ENCODE measurements around the gene RAB40A. TPM values are rescaled to one million over a fixed set of nuclear protein-coding genes. Genes with fewer than 3 reads are reported as not detected.

Gene RAB40A
- under 0.01 and 0.25 TPM in 2 replicates for total RNA-seq

GRCh38 chrX:103519389-103519788 is at the start of gene RAB40A:
TSS of gene RAB40A (minus strand) at chrX:103519489. CDS start at chrX:103500756, 18,733 bp downstream.

Other genes starting within 250 kb of the RAB40A start
- gene TCEAL5, start 242.7 kb downstream of the RAB40A start, total RNA-seq, result not detected in 2 replicates
- gene BEX2, start 208.5 kb downstream of the RAB40A start, total RNA-seq, result 2.1 and 5.6 TPM in 2 replicates
- 44.3 and 50.5 TPM in 2 replicates for gene TCEAL7, start 189.2 kb downstream of the RAB40A start, total RNA-seq
- 145 and 153 TPM in 2 replicates for gene TCEAL9, start 163.0 kb downstream of the RAB40A start, total RNA-seq
- 239 and 345 TPM in 2 replicates for gene BEX3, start 143.0 kb downstream of the RAB40A start, total RNA-seq
- 33.5 and 76.1 TPM in 2 replicates for gene TCEAL4, start 66.0 kb upstream of the RAB40A start, total RNA-seq
- gene TCEAL3, start 88.5 kb upstream of the RAB40A start, total RNA-seq, result 12.4 and 23.6 TPM in 2 replicates
- gene TCEAL1, start 109.5 kb upstream of the RAB40A start, total RNA-seq, result 17.4 and 31.4 TPM in 2 replicates
- 766 and 1,110 TPM in 2 replicates for gene MORF4L2, start 167.2 kb upstream of the RAB40A start, total RNA-seq
- gene TMEM31, start 191.4 kb upstream of the RAB40A start, total RNA-seq, result not detected in 2 replicates

All from uterine smooth muscle cell (primary cell).